HL-60 (cell line): ENCODE measurements around the gene ANKRD60.

ENCODE experiments used
- GABPA ChIP-seq: IDR thresholded peaks from 2 replicates; pipeline ENCODE4 v1.6.1; 2012; ENCODE audit warnings: low read depth
- POLR2AphosphoS5 ChIP-seq: IDR thresholded peaks from 2 replicates; pipeline ENCODE4 v1.6.1; 2012; ENCODE audit warnings: low read depth
- SPI1 ChIP-seq: IDR thresholded peaks from 2 replicates; pipeline ENCODE4 v1.6.1; 2012; ENCODE audit warnings: low read depth, mild to moderate bottlenecking, borderline replicate concordance
- TF ChIP-seq, protein P1 (sequence below): IDR thresholded peaks from 2 replicates; pipeline ENCODE4 v1.6.1; 2012; ENCODE audit warnings: low read depth; ENCODE audit not compliant: insufficient replicate concordance
- TF ChIP-seq, protein P2 (sequence below): IDR thresholded peaks from one replicate; pipeline ENCODE4 v1.5.1; 2011; ENCODE audit warnings: low read length, control low read depth, inconsistent platforms; ENCODE audit not compliant: insufficient read depth

DNA sequence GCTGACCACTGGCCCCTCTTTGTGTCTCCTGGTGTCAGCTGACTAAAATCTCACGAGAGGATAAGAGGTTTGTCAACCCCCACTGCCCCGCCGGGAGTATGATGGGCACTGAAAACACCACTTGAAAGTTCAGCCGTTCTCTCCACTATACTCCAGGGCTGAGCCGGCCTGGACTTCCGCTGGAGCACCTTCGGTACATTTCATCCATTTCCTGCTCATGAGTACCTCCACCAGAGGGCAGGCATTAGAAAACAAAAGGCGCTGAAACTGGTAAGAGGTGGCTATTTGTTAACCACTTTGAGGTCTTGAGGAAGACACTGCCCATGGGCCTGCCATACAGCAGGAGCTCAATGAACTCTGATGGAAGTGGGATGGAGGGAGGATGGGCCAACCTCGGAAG lies 17.9 kb upstream of the ANKRD60 start:
- no peak for TF ChIP-seq POLR2AphosphoS5
- TF ChIP-seq, protein P1, sequence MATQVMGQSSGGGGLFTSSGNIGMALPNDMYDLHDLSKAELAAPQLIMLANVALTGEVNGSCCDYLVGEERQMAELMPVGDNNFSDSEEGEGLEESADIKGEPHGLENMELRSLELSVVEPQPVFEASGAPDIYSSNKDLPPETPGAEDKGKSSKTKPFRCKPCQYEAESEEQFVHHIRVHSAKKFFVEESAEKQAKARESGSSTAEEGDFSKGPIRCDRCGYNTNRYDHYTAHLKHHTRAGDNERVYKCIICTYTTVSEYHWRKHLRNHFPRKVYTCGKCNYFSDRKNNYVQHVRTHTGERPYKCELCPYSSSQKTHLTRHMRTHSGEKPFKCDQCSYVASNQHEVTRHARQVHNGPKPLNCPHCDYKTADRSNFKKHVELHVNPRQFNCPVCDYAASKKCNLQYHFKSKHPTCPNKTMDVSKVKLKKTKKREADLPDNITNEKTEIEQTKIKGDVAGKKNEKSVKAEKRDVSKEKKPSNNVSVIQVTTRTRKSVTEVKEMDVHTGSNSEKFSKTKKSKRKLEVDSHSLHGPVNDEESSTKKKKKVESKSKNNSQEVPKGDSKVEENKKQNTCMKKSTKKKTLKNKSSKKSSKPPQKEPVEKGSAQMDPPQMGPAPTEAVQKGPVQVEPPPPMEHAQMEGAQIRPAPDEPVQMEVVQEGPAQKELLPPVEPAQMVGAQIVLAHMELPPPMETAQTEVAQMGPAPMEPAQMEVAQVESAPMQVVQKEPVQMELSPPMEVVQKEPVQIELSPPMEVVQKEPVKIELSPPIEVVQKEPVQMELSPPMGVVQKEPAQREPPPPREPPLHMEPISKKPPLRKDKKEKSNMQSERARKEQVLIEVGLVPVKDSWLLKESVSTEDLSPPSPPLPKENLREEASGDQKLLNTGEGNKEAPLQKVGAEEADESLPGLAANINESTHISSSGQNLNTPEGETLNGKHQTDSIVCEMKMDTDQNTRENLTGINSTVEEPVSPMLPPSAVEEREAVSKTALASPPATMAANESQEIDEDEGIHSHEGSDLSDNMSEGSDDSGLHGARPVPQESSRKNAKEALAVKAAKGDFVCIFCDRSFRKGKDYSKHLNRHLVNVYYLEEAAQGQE: no peak
- TF ChIP-seq, protein P2, sequence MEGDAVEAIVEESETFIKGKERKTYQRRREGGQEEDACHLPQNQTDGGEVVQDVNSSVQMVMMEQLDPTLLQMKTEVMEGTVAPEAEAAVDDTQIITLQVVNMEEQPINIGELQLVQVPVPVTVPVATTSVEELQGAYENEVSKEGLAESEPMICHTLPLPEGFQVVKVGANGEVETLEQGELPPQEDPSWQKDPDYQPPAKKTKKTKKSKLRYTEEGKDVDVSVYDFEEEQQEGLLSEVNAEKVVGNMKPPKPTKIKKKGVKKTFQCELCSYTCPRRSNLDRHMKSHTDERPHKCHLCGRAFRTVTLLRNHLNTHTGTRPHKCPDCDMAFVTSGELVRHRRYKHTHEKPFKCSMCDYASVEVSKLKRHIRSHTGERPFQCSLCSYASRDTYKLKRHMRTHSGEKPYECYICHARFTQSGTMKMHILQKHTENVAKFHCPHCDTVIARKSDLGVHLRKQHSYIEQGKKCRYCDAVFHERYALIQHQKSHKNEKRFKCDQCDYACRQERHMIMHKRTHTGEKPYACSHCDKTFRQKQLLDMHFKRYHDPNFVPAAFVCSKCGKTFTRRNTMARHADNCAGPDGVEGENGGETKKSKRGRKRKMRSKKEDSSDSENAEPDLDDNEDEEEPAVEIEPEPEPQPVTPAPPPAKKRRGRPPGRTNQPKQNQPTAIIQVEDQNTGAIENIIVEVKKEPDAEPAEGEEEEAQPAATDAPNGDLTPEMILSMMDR: no peak
- no peak for TF ChIP-seq SPI1
- TF ChIP-seq GABPA: no peak
